IMR-90 (cell line): ENCODE measurements around the gene ARHGEF9. TPM values are rescaled to one million over a fixed set of nuclear protein-coding genes. Genes with fewer than 3 reads are reported as not detected.

Experiments used
- ATAC-seq: fragments of 200-7000 bp; cut with Tn5 transposase; 2 replicates; pipeline ENCODE4 v1.9.1; 2020; ENCODE audit warnings: low read depth, mild to moderate bottlenecking, moderate library complexity
- BruUV-seq: library from RNA; stranded (reverse); fragments of 400-500 nt; replicated peaks from 2 replicates; lab custom pipeline; 2021; lab: Mats Ljungman, UMichigan
- CTCF ChIA-PET: fragments of 300-600 bp; formaldehyde crosslinking; extraction: SDS; loops from one replicate; lab custom pipeline; 2021; ENCODE audit warnings: antibody characterized with exemption; lab: Yijun Ruan, JAX
- POLR2A ChIA-PET: fragments of 300-600 bp; sonication (Branson Sonifier 250); formaldehyde crosslinking; loops from one replicate; lab custom pipeline; 2022; ENCODE audit warnings: antibody characterized with exemption; ENCODE audit not compliant: unreplicated experiment; lab: Charles Lee
- DNase-seq: peaks from one replicate; pipeline ENCODE4 v3.0.0; 2013
- H2AFZ ChIP-seq: replicated peaks from 2 replicates; pipeline ENCODE3; 2013; ENCODE audit warnings: low read length, mild to moderate bottlenecking; ENCODE audit not compliant: poor library complexity
- H2AK5ac ChIP-seq: 2 replicates; pipeline ENCODE4 v1.6.1; 2013; ENCODE audit warnings: low read depth, low read length, inconsistent platforms
- H2AK9ac ChIP-seq: replicated peaks from 2 replicates; pipeline ENCODE3; 2013; ENCODE audit warnings: mild to moderate bottlenecking, low read depth, low read length, moderate library complexity; ENCODE audit not compliant: poor library complexity
- H2BK120ac ChIP-seq: 2 replicates; pipeline ENCODE4 v1.6.1; 2013; ENCODE audit warnings: low read depth, low read length, inconsistent platforms
- H2BK15ac ChIP-seq: 3 replicates; pipeline ENCODE4 v1.6.1; 2013; ENCODE audit warnings: low read depth, low read length, inconsistent platforms
- H2BK20ac ChIP-seq: 2 replicates; pipeline ENCODE4 v1.6.1; 2013; ENCODE audit warnings: low read depth, mild to moderate bottlenecking, inconsistent platforms, low read length, moderate library complexity
- H2BK5ac ChIP-seq: 2 replicates; pipeline ENCODE4 v1.6.1; 2013; ENCODE audit warnings: mild to moderate bottlenecking, low read depth, low read length, inconsistent platforms; ENCODE audit not compliant: poor library complexity, severe bottlenecking
- H3K14ac ChIP-seq: replicated peaks from 2 replicates; pipeline ENCODE4 v1.6.1; 2013; ENCODE audit warnings: low read depth, low read length, inconsistent platforms
- H3K18ac ChIP-seq: 2 replicates; pipeline ENCODE4 v1.6.1; 2013; ENCODE audit warnings: low read depth, low read length, control low read depth
- H3K23ac ChIP-seq: 2 replicates; pipeline ENCODE4 v1.6.1; 2013; ENCODE audit warnings: low read depth, low read length, inconsistent platforms
- H3K27ac ChIP-seq: 2 replicates; pipeline ENCODE4 v1.5.1; 2013; ENCODE audit warnings: mild to moderate bottlenecking, control low read depth, low read length; ENCODE audit not compliant: insufficient read depth
- H3K27me3 ChIP-seq: 2 replicates; pipeline ENCODE4 v1.6.1; 2013; ENCODE audit warnings: low read length; ENCODE audit not compliant: control insufficient read depth, insufficient read depth
- H3K36me3 ChIP-seq: 2 replicates; pipeline ENCODE4 v1.6.1; 2013; ENCODE audit warnings: low read length, mixed read lengths; ENCODE audit not compliant: control insufficient read depth, insufficient read depth
- H3K4ac ChIP-seq: 2 replicates; pipeline ENCODE4 v1.6.1; 2013; ENCODE audit warnings: low read depth, low read length, inconsistent platforms
- H3K4me1 ChIP-seq: 2 replicates; pipeline ENCODE4 v1.6.1; 2013; ENCODE audit warnings: low read length, mixed read lengths; ENCODE audit not compliant: control insufficient read depth, insufficient read depth
- H3K4me2 ChIP-seq: 2 replicates; pipeline ENCODE4 v1.6.1; 2013; ENCODE audit warnings: low read depth, mild to moderate bottlenecking, control low read depth, low read length, moderate library complexity
- H3K4me3 ChIP-seq: 2 replicates; pipeline ENCODE4 v1.5.1; 2013; ENCODE audit warnings: low read depth, mild to moderate bottlenecking, control low read depth, low read length, moderate library complexity; ENCODE audit not compliant: insufficient read depth
- H3K56ac ChIP-seq: 2 replicates; pipeline ENCODE4 v1.6.1; 2013; ENCODE audit warnings: low read length, inconsistent platforms; ENCODE audit not compliant: insufficient read depth; ENCODE audit errors: extremely low read depth
- H3K79me1 ChIP-seq, 2 experiments: 2 replicates each; pipeline ENCODE4 v1.6.1; 2013; ENCODE audit warnings: low read length in 2 of 2, inconsistent platforms in 1 of 2, low read depth in 1 of 2
- H3K9ac ChIP-seq: 2 replicates; pipeline ENCODE4 v1.6.1; 2013; ENCODE audit warnings: low read depth, low read length, control low read depth
- H3K9me1 ChIP-seq: 2 replicates; pipeline ENCODE4 v1.6.1; 2013; ENCODE audit warnings: low read length, inconsistent platforms; ENCODE audit not compliant: insufficient read depth
- H3K9me3 ChIP-seq: 2 replicates; pipeline ENCODE4 v1.6.1; 2013; ENCODE audit warnings: low read length; ENCODE audit not compliant: control insufficient read depth, insufficient read depth
- H4K20me1 ChIP-seq: 2 replicates; pipeline ENCODE4 v1.6.1; 2013; ENCODE audit warnings: low read length, inconsistent platforms; ENCODE audit not compliant: insufficient read depth
- H4K5ac ChIP-seq: 2 replicates; pipeline ENCODE4 v1.6.1; 2013; ENCODE audit warnings: mild to moderate bottlenecking, low read depth, low read length, control low read depth
- H4K8ac ChIP-seq, 2 experiments: 2 replicates each; pipeline ENCODE4 v1.6.1; 2013; ENCODE audit warnings: low read depth in 2 of 2, low read length in 2 of 2, control low read depth in 1 of 2, inconsistent platforms in 1 of 2
- H4K91ac ChIP-seq: 2 replicates; pipeline ENCODE4 v1.6.1; 2013; ENCODE audit warnings: low read depth, low read length, inconsistent platforms; ENCODE audit not compliant: insufficient read depth
- CEBPB ChIP-seq: IDR thresholded peaks from 2 replicates; pipeline ENCODE4 v1.6.1; 2012; ENCODE audit warnings: low read depth, low read length, improper control_type of control experiment
- CHD1 ChIP-seq: IDR thresholded peaks from 2 replicates; pipeline ENCODE4 v1.6.1; 2012; ENCODE audit warnings: low read depth, low read length, improper control_type of control experiment
- FOS ChIP-seq: fragments of 150-350 bp; IDR thresholded peaks from 2 replicates; pipeline ENCODE4 v1.6.1; 2016; ENCODE audit warnings: low read depth, low read length
- MAFK ChIP-seq: IDR thresholded peaks from 2 replicates; pipeline ENCODE4 v1.6.1; 2012; ENCODE audit warnings: low read depth, low read length, improper control_type of control experiment
- NFE2L2 ChIP-seq: fragments of 150-350 bp; IDR thresholded peaks from 2 replicates; pipeline ENCODE4 v1.6.1; 2016; ENCODE audit warnings: low read depth, mild to moderate bottlenecking, low read length
- POLR2A ChIP-seq: IDR thresholded peaks from 2 replicates; pipeline ENCODE4 v1.6.1; 2012; ENCODE audit warnings: mild to moderate bottlenecking, low read depth, low read length
- RAD21 ChIP-seq: IDR thresholded peaks from 2 replicates; pipeline ENCODE4 v1.6.1; 2012; ENCODE audit warnings: low read length, improper control_type of control experiment
- RFX5 ChIP-seq: IDR thresholded peaks from 2 replicates; pipeline ENCODE4 v1.8.0; 2012; ENCODE audit warnings: low read depth, mild to moderate bottlenecking, low read length, moderate library complexity
- SMC3 ChIP-seq: fragments of 150-350 bp; IDR thresholded peaks from 2 replicates; pipeline ENCODE4 v1.6.1; 2016; ENCODE audit warnings: low read depth, mild to moderate bottlenecking, antibody characterized with exemption, low read length, moderate library complexity
- WGBS, 2 experiments: methylation state at CpG; one replicate each; pipeline versions ENCODE4 v1.1.5 to v1.1.7; 2013; ENCODE audit warnings: missing lambda C conversion rate in 2 of 2; ENCODE audit not compliant: insufficient read length in 1 of 2; ENCODE audit errors: extremely low coverage in 2 of 2; 5-methylcytosine and 5-hydroxymethylcytosine counted together
- dilution Hi-C: fragments of 300-500 bp; cut with HindIII; formaldehyde crosslinking; loops from one replicate; pipeline ENCODE4 v1.14.3; 2018; ENCODE audit warnings: low sequenced_read_pairs; ENCODE audit not compliant: unreplicated experiment
- in situ Hi-C: fragments of 300-500 bp; cut with MboI; formaldehyde crosslinking; loops from 3 replicates; pipeline ENCODE4 v1.14.3; 2019; ENCODE audit warnings: low sequenced_read_pairs, inconsistent platforms, mixed read lengths
- intact Hi-C: fragments of 100-400 bp; cut with micrococcal nuclease; formaldehyde crosslinking; loops from 2 replicates; pipeline ENCODE4 v1.10.0; 2022
- polyA plus RNA-seq, 3 experiments: library from polyadenylated mRNA; depleted of rRNA; stranded (reverse); fragments of >200 nt; gene quantifications; 2 replicates each; pipeline ENCODE4 v1.2.3, GENCODE V29; 2012; ENCODE audit warnings: low replicate concordance in 1 of 3
- total RNA-seq: library from RNA; depleted of rRNA; stranded (reverse); fragments of >200 nt; gene quantifications from 2 replicates; pipeline ENCODE4 v1.2.3, GENCODE V29; 2012
- TF ChIP-seq, protein P1 (sequence below): fragments of 150-350 bp; IDR thresholded peaks from 2 replicates; pipeline ENCODE4 v1.6.1; 2016; ENCODE audit warnings: low read depth, mild to moderate bottlenecking, low read length, moderate library complexity, borderline replicate concordance
- TF ChIP-seq, protein P2 (sequence below): fragments of 150-350 bp; IDR thresholded peaks from 2 replicates; pipeline ENCODE4 v1.6.1; 2017; ENCODE audit warnings: mild to moderate bottlenecking, antibody characterized with exemption, low read length, low read depth

ARHGEF9 gene
- total and polyA plus RNA-seq, 2 of the 4 experiments (the other 2 are of a cell fraction), result 7.1 to 11.8 TPM

DNA sequence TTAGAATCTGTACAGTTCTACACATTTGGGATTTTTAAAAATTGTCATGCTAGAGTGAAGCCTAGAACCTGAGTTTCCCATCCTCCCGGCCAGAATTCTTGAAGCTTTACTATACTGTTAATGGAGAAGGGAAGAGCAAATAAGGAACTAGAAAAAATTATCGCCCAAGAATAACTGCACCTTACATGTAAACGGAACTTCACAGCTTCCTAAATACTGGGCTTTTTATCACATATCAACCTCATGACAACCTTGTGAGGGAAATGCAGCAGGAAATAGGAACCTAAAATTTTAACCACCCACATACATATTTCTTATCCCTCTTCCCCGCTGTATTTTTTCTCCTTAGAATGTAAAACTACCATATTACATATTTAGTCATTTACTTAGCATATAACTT lies 19.3 kb downstream of the ARHGEF9 start:
- no peak overlapping the region for H3K4me3 ChIP-seq
- H3K36me3 ChIP-seq, result no peaks in the 10 kb centered on the region
- POLR2A ChIA-PET, result no interaction called here
- ATAC-seq (no peak), DNase-seq (no peak)
- H2BK120ac ChIP-seq, result no peak overlapping the region
- H3K9me3 ChIP-seq, result no peaks in the 10 kb centered on the region
- H2AK5ac ChIP-seq, result no peak overlapping the region
- no TSS peak for BruUV-seq
- no peak overlapping the region for H3K14ac ChIP-seq
- dilution Hi-C loops, result no loop called here
- H3K27me3 ChIP-seq, result no peaks in the 10 kb centered on the region
- H4K91ac ChIP-seq, result no peak overlapping the region
- no peak overlapping the region for H3K4ac ChIP-seq
- H3K18ac ChIP-seq, result no peak overlapping the region
- H4K8ac ChIP-seq, result no peak overlapping the region
- in situ Hi-C loops, result no loop called here
- no peak overlapping the region for H3K27ac ChIP-seq
- H3K9me1 ChIP-seq, result no peaks in the 10 kb centered on the region
- no peak overlapping the region for H3K9ac ChIP-seq
- no CpG with 5 or more reads among the region's 4 CpGs for WGBS, 2 experiments
- CTCF ChIA-PET, result no interaction called here
- no peak overlapping the region for H4K5ac ChIP-seq
- no peaks in the 10 kb centered on the region for H3K4me1 ChIP-seq
- no peak overlapping the region for H3K4me2 ChIP-seq
- intact Hi-C loops, result no loop called here
- H2AFZ ChIP-seq, result no peak overlapping the region
- no peak overlapping the region for H3K23ac ChIP-seq
- no peak overlapping the region for H3K56ac ChIP-seq
- H3K79me1 ChIP-seq, result no peaks in the 10 kb centered on the region
- no peak overlapping the region for H2AK9ac ChIP-seq
- TF ChIP-seq, protein P1, sequence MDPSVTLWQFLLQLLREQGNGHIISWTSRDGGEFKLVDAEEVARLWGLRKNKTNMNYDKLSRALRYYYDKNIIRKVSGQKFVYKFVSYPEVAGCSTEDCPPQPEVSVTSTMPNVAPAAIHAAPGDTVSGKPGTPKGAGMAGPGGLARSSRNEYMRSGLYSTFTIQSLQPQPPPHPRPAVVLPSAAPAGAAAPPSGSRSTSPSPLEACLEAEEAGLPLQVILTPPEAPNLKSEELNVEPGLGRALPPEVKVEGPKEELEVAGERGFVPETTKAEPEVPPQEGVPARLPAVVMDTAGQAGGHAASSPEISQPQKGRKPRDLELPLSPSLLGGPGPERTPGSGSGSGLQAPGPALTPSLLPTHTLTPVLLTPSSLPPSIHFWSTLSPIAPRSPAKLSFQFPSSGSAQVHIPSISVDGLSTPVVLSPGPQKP, result no peak
- TF ChIP-seq NFE2L2 (no peak), RFX5 (no peak), FOS (no peak), CEBPB (no peak), RAD21 (no peak), SMC3 (no peak), MAFK (no peak), CHD1 (no peak), POLR2A (no peak)
- TF ChIP-seq, protein P2, sequence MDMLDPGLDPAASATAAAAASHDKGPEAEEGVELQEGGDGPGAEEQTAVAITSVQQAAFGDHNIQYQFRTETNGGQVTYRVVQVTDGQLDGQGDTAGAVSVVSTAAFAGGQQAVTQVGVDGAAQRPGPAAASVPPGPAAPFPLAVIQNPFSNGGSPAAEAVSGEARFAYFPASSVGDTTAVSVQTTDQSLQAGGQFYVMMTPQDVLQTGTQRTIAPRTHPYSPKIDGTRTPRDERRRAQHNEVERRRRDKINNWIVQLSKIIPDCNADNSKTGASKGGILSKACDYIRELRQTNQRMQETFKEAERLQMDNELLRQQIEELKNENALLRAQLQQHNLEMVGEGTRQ, result no peak
- no peak overlapping the region for H2BK5ac ChIP-seq
- H2BK20ac ChIP-seq, result no peak overlapping the region
- H2BK15ac ChIP-seq, result no peak overlapping the region
- H4K20me1 ChIP-seq, result no peaks in the 10 kb centered on the region
